ENCODE measurements around the gene ALOX15B. TPM values are rescaled to one million over a fixed set of nuclear protein-coding genes. Genes with fewer than 3 reads are reported as not detected.

ALOX15B gene, protein sequence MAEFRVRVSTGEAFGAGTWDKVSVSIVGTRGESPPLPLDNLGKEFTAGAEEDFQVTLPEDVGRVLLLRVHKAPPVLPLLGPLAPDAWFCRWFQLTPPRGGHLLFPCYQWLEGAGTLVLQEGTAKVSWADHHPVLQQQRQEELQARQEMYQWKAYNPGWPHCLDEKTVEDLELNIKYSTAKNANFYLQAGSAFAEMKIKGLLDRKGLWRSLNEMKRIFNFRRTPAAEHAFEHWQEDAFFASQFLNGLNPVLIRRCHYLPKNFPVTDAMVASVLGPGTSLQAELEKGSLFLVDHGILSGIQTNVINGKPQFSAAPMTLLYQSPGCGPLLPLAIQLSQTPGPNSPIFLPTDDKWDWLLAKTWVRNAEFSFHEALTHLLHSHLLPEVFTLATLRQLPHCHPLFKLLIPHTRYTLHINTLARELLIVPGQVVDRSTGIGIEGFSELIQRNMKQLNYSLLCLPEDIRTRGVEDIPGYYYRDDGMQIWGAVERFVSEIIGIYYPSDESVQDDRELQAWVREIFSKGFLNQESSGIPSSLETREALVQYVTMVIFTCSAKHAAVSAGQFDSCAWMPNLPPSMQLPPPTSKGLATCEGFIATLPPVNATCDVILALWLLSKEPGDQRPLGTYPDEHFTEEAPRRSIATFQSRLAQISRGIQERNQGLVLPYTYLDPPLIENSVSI
- under 0.01 and 0.32 TPM in 2 replicates for total RNA-seq

DNA sequence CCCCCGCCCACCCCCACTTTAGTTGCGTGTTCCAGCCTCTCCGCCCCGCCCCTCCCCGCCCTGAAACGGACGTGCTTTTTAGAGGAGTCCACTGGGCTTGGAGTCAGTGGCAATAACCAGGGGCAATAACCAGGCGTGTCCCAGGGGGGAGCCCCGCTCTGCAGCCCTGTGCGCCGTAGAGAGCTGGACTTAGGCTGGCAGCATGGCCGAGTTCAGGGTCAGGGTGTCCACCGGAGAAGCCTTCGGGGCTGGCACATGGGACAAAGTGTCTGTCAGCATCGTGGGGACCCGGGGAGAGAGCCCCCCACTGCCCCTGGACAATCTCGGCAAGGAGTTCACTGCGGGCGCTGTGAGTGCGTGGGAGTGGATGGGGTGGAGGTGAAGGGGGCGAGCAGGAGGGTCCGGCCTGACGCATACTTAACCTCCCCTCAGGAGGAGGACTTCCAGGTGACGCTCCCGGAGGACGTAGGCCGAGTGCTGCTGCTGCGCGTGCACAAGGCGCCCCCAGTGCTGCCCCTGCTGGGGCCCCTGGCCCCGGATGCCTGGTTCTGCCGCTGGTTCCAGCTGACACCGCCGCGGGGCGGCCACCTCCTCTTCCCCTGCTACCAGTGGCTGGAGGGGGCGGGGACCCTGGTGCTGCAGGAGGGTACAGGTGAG, at the start of gene ALOX15B:
Gene ALOX15B (plus strand): TSS at position 106 of the 657 bp plus-strand sequence. CDS start 97 bp downstream, at position 203.

DNA sequence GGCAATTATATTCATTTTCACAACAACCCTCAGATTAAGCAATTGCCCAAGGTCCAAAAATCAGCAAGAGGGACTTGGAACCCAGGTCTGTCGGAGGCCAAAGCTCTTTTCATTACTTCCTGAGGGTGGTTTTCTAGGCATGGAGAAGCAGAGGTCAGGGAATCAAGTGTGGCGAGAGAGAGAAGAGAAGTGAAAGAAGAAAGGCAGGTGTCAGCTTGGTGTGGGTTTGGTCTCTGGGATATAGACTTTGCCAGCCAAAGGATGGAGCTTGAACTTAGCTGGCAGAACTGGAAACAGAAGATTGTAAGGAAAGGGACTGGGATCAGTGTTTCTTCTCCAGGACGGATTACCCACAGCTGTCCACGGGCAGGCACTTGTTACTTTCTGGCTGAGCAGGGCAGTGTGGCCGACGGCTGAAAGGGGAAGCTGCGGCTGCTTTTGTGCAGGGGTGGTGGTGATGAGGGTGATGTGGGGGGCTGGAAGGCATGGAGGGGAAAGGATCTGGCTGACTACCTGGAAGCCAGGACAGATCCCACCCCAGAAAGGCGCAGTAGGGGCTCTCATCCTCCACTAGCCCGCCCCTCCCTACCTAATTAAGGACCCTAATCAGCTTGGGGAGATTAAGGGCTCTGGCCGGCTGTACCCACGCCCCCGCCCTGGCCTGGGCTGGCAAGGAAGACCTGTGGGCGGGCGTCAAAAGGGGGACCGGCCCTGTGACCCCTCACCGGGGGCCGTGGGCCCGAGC, 36.7 kb upstream of the ALOX15B start, which contains the start of gene GUCY2D:
Gene GUCY2D (plus strand): TSS at position 640 of the 745 bp plus-strand sequence. CDS start 433 bp downstream, outside the sequence.

DNA sequence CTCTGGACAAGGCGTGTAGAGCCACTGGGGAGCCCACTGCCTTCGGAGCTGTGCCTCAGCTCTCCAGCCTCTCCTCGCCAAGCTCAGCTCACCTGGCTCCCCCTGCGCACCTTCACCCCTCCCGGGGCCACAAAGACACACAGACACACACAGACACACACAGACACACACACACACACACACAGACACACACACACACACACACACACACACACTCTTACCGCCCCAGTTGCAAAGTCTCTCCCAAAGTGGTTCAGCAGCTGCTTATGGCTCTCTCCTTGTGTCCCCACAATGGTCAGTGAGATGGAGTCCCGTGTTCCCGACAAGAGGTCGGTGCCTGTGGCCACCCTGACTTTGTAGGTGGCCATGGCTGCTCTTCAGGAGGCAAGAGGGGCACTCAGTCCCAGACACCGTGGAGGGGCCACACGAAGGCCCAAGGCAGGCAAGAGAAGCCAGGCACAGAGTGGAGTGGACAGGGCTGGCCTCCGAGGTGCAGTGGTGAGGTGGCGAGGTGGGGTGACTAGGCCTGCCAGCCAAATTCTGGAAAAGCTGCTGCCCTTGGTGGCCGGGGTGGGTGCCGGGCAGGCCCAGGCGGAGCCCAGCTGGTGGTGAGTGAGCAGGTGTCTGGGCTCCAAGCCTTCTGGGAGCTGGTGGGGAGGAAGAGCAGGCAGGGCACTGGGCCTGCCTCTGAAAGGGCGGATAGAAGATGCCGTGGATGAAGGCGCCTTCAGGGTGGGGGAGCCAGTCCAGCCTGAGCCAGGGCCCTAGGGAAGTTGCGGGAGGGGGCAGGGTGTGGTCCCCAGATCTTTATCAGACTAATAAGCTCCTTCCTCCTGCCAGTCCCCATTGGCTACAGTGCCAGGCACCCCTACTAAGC, 48.5 kb downstream of the ALOX15B start, which contains the start of gene ALOX12B:
Gene ALOX12B (minus strand): TSS at position 642 of the 877 bp plus-strand sequence. CDS start 274 bp downstream, at position 368.

Small RNA genes lying within 50 kb of the gene (small RNA-seq; reads per million reads assigned to genes)
- gene MIR4314, result not detected

Other genes with a start within 250 kb of the ALOX15B start
- gene KDM6B, start 204.8 kb upstream of the ALOX15B start, total RNA-seq, result 3.1 and 5.7 TPM in 2 replicates
- gene TMEM88, start 184.0 kb upstream of the ALOX15B start, total RNA-seq, result 0.39 and 1.2 TPM in 2 replicates
- gene NAA38, start 181.5 kb upstream of the ALOX15B start, total RNA-seq, result 32.9 and 34.7 TPM in 2 replicates
- 10.2 and 13.1 TPM in 2 replicates for gene CYB5D1, start 181.1 kb upstream of the ALOX15B start, total RNA-seq
- 80.5 and 94.1 TPM in 2 replicates for gene CHD3, start 150.3 kb upstream of the ALOX15B start, total RNA-seq
- gene RNF227, start 122.8 kb upstream of the ALOX15B start, total RNA-seq, result 2.3 and 3.0 TPM in 2 replicates
- gene KCNAB3, start 109.2 kb upstream of the ALOX15B start, total RNA-seq, result 0.22 and 0.52 TPM in 2 replicates
- 39.6 and 43.9 TPM in 2 replicates for gene TRAPPC1, start 107.1 kb upstream of the ALOX15B start, total RNA-seq
- gene CNTROB, start 106.9 kb upstream of the ALOX15B start, total RNA-seq, result 23.1 and 24.4 TPM in 2 replicates
- not detected in 2 replicates for gene GUCY2D, start 36.4 kb upstream of the ALOX15B start, total RNA-seq
- not detected in 2 replicates for gene ALOX12B, start 48.7 kb downstream of the ALOX15B start, total RNA-seq
- not detected in 2 replicates for gene ALOXE3, start 79.5 kb downstream of the ALOX15B start, total RNA-seq
- not detected in 2 replicates for gene HES7, start 85.0 kb downstream of the ALOX15B start, total RNA-seq
- gene PER1, start 113.3 kb downstream of the ALOX15B start, total RNA-seq, result 12.3 and 16.6 TPM in 2 replicates
- gene VAMP2, start 123.9 kb downstream of the ALOX15B start, total RNA-seq, result 4.1 and 5.1 TPM in 2 replicates
- 13.5 and 31.2 TPM in 2 replicates for gene TMEM107, start 137.3 kb downstream of the ALOX15B start, total RNA-seq
- gene BORCS6, start 151.1 kb downstream of the ALOX15B start, total RNA-seq, result 5.0 and 5.9 TPM in 2 replicates
- gene AURKB, start 171.5 kb downstream of the ALOX15B start, total RNA-seq, result 11.1 and 12.3 TPM in 2 replicates
- gene CTC1, start 209.0 kb downstream of the ALOX15B start, total RNA-seq, result 6.4 TPM in 2 replicates
- gene PFAS, start 210.2 kb downstream of the ALOX15B start, total RNA-seq, result 13.0 and 17.5 TPM in 2 replicates
- 8.6 and 9.0 TPM in 2 replicates for gene RANGRF, start 249.6 kb downstream of the ALOX15B start, total RNA-seq

Data from articular chondrocyte of knee joint (primary cell).